Stimulated activated CD8-positive, alpha-beta memory T cell treated with anti-CD3 and anti-CD28 coated beads, Interleukin-15, amount 100 ng/mL, for 4 hours (primary cell): ENCODE measurements around the gene MR1.

Source experiments
- DNase-seq, 2 donors: peaks; one replicate each; pipeline ENCODE4 v3.0.0-alpha.2; 2020; ENCODE audit warnings: low read depth in 2 of 2

Gene MR1

GRCh38 chr1:181107711-181108110, 73.9 kb downstream of the MR1 start:
- no peak for DNase-seq

- DNase-seq = no peak
These were observed 74.6 kb downstream of the MR1 start for GRCh38 chr1:181108304-181108867.

GRCh38 chr1:181110013-181110412, 76.2 kb downstream of the MR1 start:
- DNase-seq = no peak
